HepG2 (cell line): ENCODE data around the gene RARG. TPM values are rescaled to one million over a fixed set of nuclear protein-coding genes. Genes with fewer than 3 reads are reported as not detected.
A peak's percentile ranks its signal among the peaks of the same experiment; 100 is the strongest.

ENCODE experiments used
- CREM ChIP-seq, 2 experiments: sonication (generic) in 1 of 2; formaldehyde crosslinking in 1 of 2; IDR thresholded peaks; 2 replicates each; pipeline versions ENCODE4 v1.4.0 to v1.6.1; 2016 to 2020; ENCODE audit warnings: antibody characterized with exemption in 1 of 2, mild to moderate bottlenecking in 1 of 2, missing genetic modification reagents in 1 of 2
- DNMT1 ChIP-seq: sonication (generic); formaldehyde crosslinking; IDR thresholded peaks from 2 replicates; pipeline ENCODE4 v1.5.1; 2020; ENCODE audit warnings: mild to moderate bottlenecking, missing genetic modification reagents
- FOSL2 ChIP-seq: sonication (generic); formaldehyde crosslinking; IDR thresholded peaks from 2 replicates; pipeline ENCODE4 v1.4.0; 2020; ENCODE audit warnings: missing genetic modification reagents
- FOXC1 ChIP-seq: sonication (generic); formaldehyde crosslinking; IDR thresholded peaks from 2 replicates; pipeline ENCODE4 v1.8.0; 2022; ENCODE audit warnings: mild to moderate bottlenecking, missing genetic modification reagents, borderline replicate concordance
- GTF3A ChIP-seq: sonication (generic); formaldehyde crosslinking; conservative IDR thresholded peaks from 2 replicates; pipeline ENCODE4 v1.4.0; 2020; ENCODE audit warnings: mild to moderate bottlenecking, missing genetic modification reagents
- KDM3A ChIP-seq: IDR thresholded peaks from 2 replicates; pipeline ENCODE4 v1.6.1; 2018; ENCODE audit warnings: low read depth, missing compliant biosample characterization
- KLF16 ChIP-seq, 2 experiments: sonication (generic) in 1 of 2; formaldehyde crosslinking in 1 of 2; IDR thresholded peaks; 2 replicates each; pipeline versions ENCODE4 v1.6.1 to v1.8.0; 2016 to 2023; ENCODE audit warnings: missing genetic modification reagents in 2 of 2, missing compliant biosample characterization in 1 of 2
- NFYC ChIP-seq: IDR thresholded peaks from 2 replicates; pipeline ENCODE4 v1.6.1; 2016; ENCODE audit warnings: missing genetic modification reagents, missing compliant biosample characterization
- PBX2 ChIP-seq: IDR thresholded peaks from 2 replicates; pipeline ENCODE4 v1.6.1; 2016; ENCODE audit warnings: control low read depth
- PTBP1 ChIP-seq: fragments of 200-400 bp; formaldehyde crosslinking; IDR thresholded peaks from 2 replicates; pipeline ENCODE4 v1.6.1; 2018; ENCODE audit warnings: low read length, low read depth; ENCODE audit not compliant: poor library complexity, severe bottlenecking
- TAF15 ChIP-seq: fragments of 200-400 bp; formaldehyde crosslinking; IDR thresholded peaks from one replicate; pipeline ENCODE4 v1.6.1; 2018; ENCODE audit warnings: mild to moderate bottlenecking, low read depth, low read length; ENCODE audit not compliant: poor library complexity, severe bottlenecking
- TARDBP ChIP-seq: sonication (generic); formaldehyde crosslinking; IDR thresholded peaks from 2 replicates; pipeline ENCODE4 v1.8.0; 2022; ENCODE audit warnings: mild to moderate bottlenecking, missing genetic modification reagents
- THAP11 ChIP-seq: IDR thresholded peaks from 2 replicates; pipeline ENCODE4 v1.6.1; 2016; ENCODE audit warnings: missing biosample characterization, missing genetic modification reagents
- TOPORS ChIP-seq: sonication (generic); formaldehyde crosslinking; IDR thresholded peaks from 2 replicates; pipeline ENCODE4 v1.8.0; 2023; ENCODE audit warnings: mild to moderate bottlenecking, missing genetic modification reagents
- XRCC5 ChIP-seq: fragments of 200-400 bp; formaldehyde crosslinking; optimal IDR thresholded peaks from 2 replicates; pipeline ENCODE3; 2017; ENCODE audit warnings: mild to moderate bottlenecking, low read length
- ZBTB34 ChIP-seq: sonication (generic); formaldehyde crosslinking; IDR thresholded peaks from 2 replicates; pipeline ENCODE4 v1.8.0; 2022; ENCODE audit warnings: mild to moderate bottlenecking, missing genetic modification reagents
- ZFP82 ChIP-seq: sonication (generic); formaldehyde crosslinking; IDR thresholded peaks from 2 replicates; pipeline ENCODE4 v1.5.1; 2020; ENCODE audit warnings: mild to moderate bottlenecking, missing genetic modification reagents, borderline replicate concordance
- ZFP91 ChIP-seq: sonication (generic); formaldehyde crosslinking; IDR thresholded peaks from 2 replicates; pipeline ENCODE4 v1.9.0; 2022; ENCODE audit warnings: missing genetic modification reagents, mild to moderate bottlenecking, borderline replicate concordance
- ZFY ChIP-seq: sonication (generic); formaldehyde crosslinking; IDR thresholded peaks from 2 replicates; pipeline ENCODE4 v1.4.0; 2020; ENCODE audit warnings: missing genetic modification reagents
- ZFYVE20 ChIP-seq: sonication (generic); formaldehyde crosslinking; IDR thresholded peaks from 2 replicates; pipeline ENCODE4 v1.8.0; 2023; ENCODE audit warnings: low read depth, mild to moderate bottlenecking, moderate library complexity, missing genetic modification reagents, borderline replicate concordance
- ZNF724P ChIP-seq: sonication (generic); formaldehyde crosslinking; IDR thresholded peaks from 2 replicates; pipeline ENCODE4 v1.8.0; 2022; ENCODE audit warnings: missing genetic modification reagents, borderline replicate concordance
- ZNF775 ChIP-seq: sonication (generic); formaldehyde crosslinking; IDR thresholded peaks from 2 replicates; pipeline ENCODE4 v1.4.0; 2020; ENCODE audit warnings: missing genetic modification reagents, mild to moderate bottlenecking, moderate library complexity, borderline replicate concordance
- ZNF891 ChIP-seq: sonication (generic); formaldehyde crosslinking; IDR thresholded peaks from 2 replicates; pipeline ENCODE4 v1.5.0; 2020; ENCODE audit warnings: mild to moderate bottlenecking, missing genetic modification reagents
- ZSCAN5A ChIP-seq: sonication (generic); formaldehyde crosslinking; IDR thresholded peaks from 2 replicates; pipeline ENCODE4 v1.8.0; 2022; ENCODE audit warnings: mild to moderate bottlenecking, missing genetic modification reagents, borderline replicate concordance
- polyA plus RNA-seq, 8 experiments: library from polyadenylated mRNA; depleted of rRNA in 3 of 8; stranded (reverse) in 7 of 8; unstranded in 1 of 8; fragments of >200 nt; fragmentation: Illumina TruSeq in 4 of 8; extraction: Trizol in 4 of 8; gene quantifications; 2 replicates each; pipeline versions ENCODE4 v1.2.1 to v1.2.3, GENCODE V29; 2011 to 2016; ENCODE audit warnings: low read depth in 4 of 8, missing spikeins in 1 of 8, mixed read lengths in 1 of 8; ENCODE audit not compliant: insufficient read depth in 1 of 8
- total RNA-seq, 5 experiments: library from RNA; depleted of rRNA; stranded (reverse); fragments of >200 nt; fragmentation: Illumina TruSeq; extraction: Trizol; gene quantifications; 2 replicates each; pipeline ENCODE4 v1.2.3, GENCODE V29; 2016; ENCODE audit warnings: low read depth in 1 of 5

Gene RARG
- total and polyA plus RNA-seq, 2 of the 13 experiments (the other 11 are each of a cell fraction or from before 2014, with no cell fraction given): 0.77 to 1.5 TPM

GRCh38 chr12:53267999-53268629 lies 36.1 kb upstream of the RARG start, which contains the start of gene ESPL1 (continued):
- TF ChIP-seq KLF16 (CRISPR knock-in tag; IDR thresholded peaks at IDR 0.05) (peak in 1 of 2 experiments; percentile 50; a peak in 1 of 4 replicates), DNMT1 (no peak), TARDBP (CRISPR knock-in tag) (peak; percentile 73; the same call in 1 of the 2 replicates), ZFP91 (CRISPR knock-in tag) (peak; percentile 79), FOSL2 (CRISPR knock-in tag) (peak; percentile 35), ZBTB34 (CRISPR knock-in tag) (peak; percentile 61; the same call in 1 of the 2 replicates), CREM (IDR thresholded peaks at IDR 0.05) (peak; percentile 59), CREM (CRISPR knock-in tag; IDR thresholded peaks at IDR 0.05) (no peak), XRCC5 (peak; percentile 73), THAP11 (peak; percentile 100), PTBP1 (no peak), NFYC (peak; percentile 95), KDM3A (CRISPR knock-in tag) (peak; percentile 83), ZFP82 (CRISPR knock-in tag) (no peak), ZNF891 (CRISPR knock-in tag) (peak; percentile 36; the same call in 1 of the 2 replicates), ZNF724P (CRISPR knock-in tag) (peak; percentile 68; the same call in 1 of the 2 replicates), ZFY (CRISPR knock-in tag) (peak; percentile 83), ZNF775 (0 out of 2 replicates have a peak, but pooled peaks have one; percentile 26), FOXC1 (CRISPR knock-in tag) (peak; percentile 67; the same call in 1 of the 2 replicates), PBX2 (CRISPR knock-in tag) (0 out of 2 replicates have a peak, but pooled peaks have one; percentile 38), ZFYVE20 (CRISPR knock-in tag) (0 out of 2 replicates have a peak, but pooled peaks have one; percentile 37), ZSCAN5A (CRISPR knock-in tag) (peak; percentile 77; the same call in 1 of the 2 replicates), GTF3A (CRISPR knock-in tag) (0 out of 2 replicates have a peak, but pooled peaks have one; percentile 44), TOPORS (CRISPR knock-in tag) (peak; percentile 65; the same call in 1 of the 2 replicates), TAF15 (no peak)
